NCI-H460 (cell line): ENCODE measurements around the gene CADM3. TPM values are rescaled to one million over a fixed set of nuclear protein-coding genes. Genes with fewer than 3 reads are reported as not detected.
A peak's percentile ranks its signal among the peaks of the same experiment; 100 is the strongest.

Experiments used
- DNase-seq: peaks from one replicate; pipeline ENCODE4 v3.0.0-alpha.2; 2016; ENCODE audit warnings: low read depth; ENCODE audit errors: extremely low read depth
- total RNA-seq: library from RNA; depleted of rRNA; stranded (reverse); fragments of >200 nt; shearing (Covaris generic); gene quantifications from 2 replicates; pipeline ENCODE4 v1.2.3, GENCODE V29; 2014

CADM3 gene
- total RNA-seq, 1 experiment from 2014 or later = not detected

DNA sequence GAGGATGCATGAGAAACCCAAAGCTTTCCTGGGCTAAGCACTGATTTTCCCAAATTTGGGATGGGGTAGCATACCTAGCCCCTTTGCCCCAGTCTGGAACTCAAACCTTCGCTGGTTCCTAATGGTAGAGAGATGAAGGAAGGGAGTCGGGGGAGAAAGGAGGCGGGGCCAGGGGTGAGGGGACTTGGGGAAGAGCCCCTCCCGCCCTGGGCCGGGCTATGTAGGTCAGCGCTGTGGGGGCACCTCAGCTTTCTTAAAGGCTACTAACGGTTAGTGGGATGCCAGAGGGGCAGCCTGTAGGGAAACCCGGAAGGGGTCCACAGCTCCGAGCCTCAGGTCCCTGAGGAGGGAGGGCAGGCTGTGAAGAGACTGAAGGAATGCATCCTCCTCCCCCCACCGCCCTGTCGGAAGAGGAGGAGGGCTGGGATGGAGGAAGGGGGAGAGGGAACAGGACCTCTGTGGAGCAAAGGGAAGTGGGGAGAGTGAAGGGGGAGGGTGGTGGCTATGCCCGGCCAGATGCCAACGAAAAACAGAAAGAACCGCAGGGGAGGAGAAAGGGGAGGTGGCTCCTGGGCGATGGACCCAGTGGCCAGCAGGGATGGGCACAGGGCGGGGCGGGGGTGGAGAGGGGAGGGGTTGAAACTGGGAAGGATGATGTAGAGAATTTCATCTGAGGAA is 1.3 kb downstream of the CADM3 start:
- no peak for DNase-seq

DNA sequence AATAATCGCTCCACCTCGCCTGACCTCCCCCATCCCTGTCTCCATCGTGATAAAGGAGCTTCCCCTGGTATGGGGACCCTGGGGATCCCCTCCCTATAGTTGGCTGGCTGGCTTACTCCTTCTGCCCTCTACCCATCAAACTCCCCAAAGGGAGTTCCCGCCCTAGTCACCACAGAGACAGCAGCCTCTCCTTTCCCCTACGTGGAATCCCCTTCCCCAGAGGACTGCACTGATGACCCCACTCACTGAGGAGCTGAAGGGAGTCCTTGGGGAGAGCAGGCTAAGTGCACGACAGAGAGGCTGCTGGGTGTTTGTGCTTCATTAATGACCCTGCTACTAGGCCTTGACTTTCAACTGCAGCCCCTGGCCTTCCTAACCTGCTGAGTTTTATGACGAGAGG is 1.9 kb downstream of the CADM3 start:
- no peak for DNase-seq

DNA sequence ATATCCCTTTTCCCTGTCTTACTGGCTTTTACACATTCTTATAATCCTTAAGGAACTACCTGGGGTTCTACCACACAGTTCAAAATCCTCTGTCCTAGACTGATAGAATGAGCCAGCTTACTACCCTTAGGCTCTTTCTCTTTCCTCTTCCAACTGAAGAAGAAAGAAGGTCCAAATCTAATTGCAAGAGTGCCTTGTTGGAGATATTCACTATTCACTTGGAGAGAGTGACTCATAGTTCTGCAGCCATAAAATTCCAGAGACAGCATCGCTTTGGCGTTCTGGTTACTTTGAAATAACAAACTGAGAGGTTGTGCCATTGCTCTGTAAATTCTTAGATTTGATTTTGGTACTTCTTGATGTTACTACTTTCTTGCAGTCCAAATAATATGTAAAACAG is 4.2 kb downstream of the CADM3 start:
- no peak for DNase-seq

DNA sequence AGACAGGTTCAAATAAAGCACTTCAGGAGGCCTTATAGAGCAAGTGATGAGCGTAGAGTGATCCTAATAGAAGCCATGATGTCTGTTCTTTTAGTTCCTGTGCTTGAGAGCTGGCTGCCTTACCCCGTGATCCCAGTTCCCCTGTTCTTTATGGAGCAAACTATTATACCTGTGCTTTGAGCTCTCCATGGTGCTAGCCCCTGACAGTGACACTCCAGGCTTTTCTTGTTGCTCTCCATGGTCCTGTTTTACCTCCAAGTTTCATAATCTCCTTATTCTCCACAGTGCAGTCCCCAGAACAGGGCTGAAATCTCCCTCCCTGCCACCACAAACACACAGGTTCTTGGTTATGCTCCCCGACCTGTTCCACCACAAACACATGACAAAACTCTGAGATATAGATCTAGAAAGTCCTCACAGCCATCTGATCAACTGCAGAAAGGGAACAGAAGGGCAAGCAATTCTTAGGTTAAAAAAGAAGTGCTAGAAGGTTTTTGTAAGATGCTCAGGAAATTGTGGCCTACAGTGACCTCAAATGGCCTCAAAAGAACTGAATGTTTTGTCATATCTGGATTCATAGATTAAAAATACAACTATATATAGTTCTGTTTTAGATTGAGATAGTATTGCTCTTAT is 6.0 kb downstream of the CADM3 start:
- DNase-seq = peak; percentile 84

DNA sequence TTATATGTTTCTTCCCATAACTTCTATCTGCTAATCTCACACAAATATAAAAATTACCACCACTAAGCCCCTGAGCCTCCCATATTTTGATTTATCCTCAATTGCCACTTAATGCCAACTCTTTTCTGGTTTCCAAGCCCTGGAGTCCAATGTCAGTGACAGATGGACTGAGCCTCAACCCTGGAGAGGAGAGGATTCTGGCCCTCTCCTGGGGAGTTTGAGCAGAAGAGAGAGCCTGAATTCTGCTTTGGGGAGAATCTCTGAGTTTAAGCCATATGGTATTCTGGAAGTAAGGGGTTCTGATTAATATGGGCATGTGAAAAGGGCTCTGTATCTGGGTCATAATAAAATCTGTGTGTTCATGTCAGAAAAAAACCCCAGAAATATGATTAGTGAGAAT is 8.5 kb downstream of the CADM3 start:
- no peak for DNase-seq

DNA sequence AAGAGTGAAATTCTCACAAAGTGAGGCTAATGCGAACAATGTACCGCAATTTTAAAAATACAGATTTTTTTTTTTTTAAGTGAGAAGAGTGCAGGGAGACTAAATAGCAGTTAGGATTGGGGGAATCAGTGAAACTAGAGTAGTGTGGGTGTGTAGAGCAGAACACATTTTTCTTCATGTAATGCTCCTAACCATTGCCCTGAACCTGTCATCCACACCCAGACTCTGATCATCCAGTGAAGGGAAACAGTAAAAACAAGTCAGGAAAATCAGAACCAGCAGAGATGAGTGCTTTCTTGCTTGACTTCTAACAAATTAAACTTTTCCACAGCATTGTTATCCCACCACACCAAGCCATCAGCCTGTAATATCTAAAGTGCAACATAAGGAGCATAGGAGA is 9.1 kb downstream of the CADM3 start:
- DNase-seq = no peak

DNA sequence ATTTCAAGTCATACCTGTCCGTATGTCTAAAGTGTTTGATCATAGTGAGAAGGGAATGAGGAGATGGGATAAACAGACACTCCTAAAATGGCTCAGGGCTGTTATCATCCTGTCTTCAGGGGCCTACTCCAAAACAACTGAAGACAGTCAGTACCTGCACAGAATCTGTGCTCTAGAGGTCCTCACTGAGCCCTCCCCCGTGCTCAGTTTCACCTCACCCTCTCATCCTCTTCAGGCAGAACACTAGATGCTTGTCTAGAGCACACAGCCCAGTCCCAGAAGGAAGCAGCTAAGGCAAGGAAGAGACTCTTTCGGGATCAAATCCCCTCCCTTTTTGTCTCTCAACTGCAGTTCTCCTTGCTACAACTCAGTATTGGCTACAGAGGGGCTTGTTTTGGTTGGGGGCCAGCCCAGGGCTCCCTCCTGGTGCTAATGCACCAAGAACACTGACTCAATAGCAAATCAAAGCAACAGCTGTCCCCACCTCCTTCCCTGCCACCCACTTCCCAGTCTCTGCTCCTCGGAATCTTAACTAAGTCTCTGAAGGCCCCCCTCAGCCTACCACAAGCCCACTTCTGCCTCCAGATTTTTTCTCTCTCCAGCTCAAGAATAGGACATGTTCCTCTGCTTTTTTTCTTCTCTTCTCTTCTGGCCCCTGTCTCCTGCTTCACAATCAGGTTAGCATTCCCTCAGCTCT is 10.1 kb downstream of the CADM3 start:
- DNase-seq = no peak

DNA sequence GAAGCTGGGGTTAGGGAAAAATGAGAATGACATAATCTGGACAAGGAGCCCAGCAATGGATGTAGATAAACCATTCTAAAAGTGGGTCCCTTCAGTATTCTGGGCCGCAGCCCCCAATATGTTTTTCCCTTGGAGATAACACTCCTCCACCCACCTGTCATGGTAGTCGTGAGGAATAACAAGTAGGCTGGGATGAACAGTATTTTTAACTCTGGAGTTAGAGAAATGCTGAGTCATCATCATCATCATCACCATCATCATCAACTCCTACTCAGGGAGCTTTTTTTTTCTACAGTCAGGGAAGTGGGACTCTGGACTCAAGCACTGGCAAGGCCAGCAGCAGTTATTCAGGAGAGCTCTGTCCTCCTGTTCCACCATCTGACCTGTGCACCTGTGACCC is 12.8 kb downstream of the CADM3 start:
- no peak for DNase-seq

DNA sequence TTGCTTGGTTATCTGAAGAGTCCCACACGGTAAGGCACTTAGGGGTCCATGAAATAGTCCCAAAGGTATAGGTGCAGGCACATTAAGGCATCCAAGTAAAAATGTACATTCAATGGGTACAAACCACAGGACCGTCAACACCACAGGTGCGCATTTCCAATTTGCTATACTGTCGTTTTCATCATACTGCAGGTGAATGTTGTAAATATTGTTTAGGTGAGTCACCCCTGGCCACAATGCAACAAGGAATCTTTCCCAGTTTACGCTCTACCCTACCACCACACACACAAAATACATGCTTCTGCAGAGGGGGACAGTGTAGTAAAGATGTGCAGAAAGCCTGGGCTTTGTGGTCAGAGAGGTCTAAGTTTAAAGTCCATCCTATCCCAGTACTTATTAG is 13.7 kb downstream of the CADM3 start:
- DNase-seq = no peak

DNA sequence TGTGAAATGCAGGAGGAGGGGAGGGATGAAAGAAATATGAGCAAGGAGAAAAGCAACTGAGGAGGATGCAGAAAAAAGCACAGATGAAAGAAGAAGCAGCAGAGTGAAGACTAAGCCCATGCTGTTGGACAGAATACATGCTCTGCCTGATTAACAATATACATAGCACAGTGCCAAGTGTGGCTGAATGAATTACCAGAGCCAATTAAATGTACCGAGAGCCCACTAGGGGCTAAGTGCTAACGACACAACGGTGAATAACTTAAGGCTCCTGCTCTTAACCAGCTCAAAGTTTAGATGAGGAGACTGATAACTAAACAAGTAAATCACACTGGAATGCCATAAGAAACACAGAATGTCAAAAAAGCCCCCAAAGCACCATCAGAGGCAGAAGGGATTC is 15.6 kb downstream of the CADM3 start:
- DNase-seq = no peak

DNA sequence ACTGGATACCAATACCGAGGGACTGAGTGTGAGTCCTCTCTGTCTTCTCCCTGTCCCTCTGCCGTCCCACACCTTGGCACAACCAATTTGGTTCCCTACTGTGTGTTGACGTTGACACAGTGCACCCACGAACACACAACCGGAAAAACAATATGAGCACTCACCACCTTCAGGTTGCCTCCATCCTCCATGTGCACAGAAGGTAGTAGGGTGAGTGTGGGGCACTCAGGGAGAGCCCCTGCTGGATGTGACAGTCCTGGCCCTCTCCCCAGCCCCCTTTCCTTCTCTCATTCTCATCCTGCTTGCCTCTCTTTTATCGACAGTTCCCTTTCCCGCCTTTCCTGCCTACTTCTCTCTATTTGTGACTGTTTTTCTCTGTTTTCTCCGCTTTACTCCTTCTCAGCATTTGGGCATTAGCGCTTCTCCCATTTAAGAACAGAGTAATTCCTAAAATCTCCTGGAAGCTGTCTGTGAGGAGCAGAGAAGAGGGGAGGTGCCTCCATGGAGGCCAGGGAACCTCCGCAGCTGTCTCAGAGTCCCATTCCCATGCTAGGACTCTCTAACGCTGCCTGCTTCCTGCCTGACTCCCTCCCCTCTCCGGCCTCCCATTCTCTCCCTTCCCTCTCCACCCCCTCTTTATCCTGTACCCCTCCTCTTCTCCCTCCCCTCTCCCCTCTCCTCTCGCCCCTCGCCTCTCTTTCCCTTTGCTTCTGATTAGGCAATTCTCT is 16.4 kb downstream of the CADM3 start:
- DNase-seq = no peak

DNA sequence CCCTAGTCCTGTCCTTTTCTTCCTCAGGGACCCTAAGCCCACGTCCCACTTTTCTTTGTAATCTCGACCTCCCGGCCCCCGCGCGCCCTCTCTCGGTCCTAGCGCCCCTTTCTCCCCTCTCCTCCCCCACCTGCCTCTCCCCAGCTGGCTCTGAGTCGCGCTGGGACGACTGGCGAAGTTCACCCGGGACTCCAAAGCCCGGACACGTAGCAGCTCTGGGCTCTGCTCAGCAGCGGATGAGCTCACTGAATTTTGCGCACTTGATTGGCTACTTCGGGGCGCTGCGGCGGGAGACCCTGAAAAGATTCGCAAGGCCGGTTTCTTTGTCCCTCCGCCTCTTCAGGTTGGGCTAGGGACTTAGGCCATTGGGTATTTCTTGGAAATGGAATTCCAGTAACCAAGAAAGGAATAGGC is 17.0 kb downstream of the CADM3 start:
- peak; percentile 9 for DNase-seq

DNA sequence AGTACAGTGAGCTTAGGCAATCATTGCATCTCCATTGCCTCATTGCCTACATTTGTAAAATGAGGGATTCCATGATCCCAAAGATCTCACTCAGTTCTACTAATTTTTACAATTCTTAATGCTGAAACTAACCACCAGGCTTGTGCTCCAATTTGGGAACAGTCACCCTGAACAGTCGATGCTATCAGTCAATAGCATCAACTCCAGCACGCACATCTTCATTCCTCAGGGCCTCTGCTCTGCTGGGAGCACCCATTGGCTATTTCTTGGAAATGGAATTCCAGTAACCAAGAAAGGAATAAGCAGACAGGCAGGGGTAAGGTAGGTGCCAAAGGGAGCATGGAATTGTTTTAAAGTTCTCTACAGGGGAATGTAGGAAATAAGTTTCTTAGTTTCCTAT is 19.0 kb downstream of the CADM3 start:
- DNase-seq = no peak

DNA sequence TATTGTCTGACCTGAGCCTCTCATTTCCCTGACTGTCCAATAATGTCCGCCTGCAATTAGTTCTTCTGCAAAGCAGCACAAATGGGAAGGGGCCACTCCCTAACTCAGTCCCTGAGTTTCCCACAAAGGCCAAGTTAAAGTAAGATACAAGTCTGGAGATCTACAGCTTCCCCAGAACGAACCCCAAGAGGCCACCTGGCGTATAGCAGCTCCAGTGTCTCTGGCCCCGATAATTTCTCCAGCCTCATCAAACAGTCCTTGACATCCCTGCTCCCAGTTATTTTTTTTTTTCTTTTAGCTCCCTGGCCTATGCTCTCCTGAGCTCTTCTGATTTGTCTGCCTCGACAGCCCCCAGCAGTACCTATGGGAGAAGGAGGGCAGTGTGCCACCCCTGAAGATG is 25.1 kb downstream of the CADM3 start:
- DNase-seq = no peak

DNA sequence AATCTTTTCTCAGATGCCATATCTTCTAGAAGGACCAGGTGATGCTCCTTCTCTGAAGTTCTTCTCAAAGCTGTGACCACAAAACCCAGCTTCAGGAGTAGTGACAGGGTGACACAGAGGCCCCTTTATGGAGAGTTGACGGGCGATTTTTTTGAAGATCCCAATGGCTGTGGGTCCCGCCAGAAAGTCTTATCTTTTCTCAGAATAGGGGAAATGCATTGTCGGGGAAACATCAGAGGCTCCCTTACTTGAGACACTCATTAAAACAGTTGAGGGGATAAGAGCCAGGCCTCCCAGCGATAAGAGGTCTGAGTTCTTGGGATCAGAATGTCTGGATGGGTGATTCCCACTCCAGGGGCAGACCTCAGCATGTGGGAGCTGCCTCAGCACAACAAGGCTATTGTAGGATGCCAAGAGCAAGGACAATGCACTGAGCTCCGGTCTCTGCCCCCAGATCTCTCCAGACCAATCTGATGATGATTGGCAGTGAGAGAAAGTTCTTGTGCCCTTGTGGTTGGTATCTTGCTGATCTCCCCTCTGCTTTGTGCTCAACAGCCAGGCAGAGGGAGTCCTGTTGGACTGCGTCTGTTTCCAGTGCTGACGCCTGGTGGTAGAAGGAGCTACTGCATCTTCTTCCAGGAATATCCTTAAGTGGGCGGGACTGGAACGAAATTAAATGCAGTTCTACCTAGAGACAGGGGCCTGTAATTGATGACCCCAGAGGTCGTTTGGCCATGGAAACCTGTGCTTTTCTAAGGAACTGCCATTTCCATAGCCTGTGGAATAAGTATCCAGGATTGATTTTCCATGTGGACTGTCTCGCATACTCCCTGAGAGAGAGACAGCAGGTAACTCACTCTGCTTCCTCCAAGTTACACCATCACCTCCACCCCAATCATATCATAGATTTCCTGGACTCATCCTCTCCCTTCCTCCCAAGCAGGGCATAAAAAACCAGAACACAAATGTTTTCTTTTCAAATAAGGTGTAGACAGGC is 26.4 kb downstream of the CADM3 start:
- DNase-seq = peak; percentile 73

DNA sequence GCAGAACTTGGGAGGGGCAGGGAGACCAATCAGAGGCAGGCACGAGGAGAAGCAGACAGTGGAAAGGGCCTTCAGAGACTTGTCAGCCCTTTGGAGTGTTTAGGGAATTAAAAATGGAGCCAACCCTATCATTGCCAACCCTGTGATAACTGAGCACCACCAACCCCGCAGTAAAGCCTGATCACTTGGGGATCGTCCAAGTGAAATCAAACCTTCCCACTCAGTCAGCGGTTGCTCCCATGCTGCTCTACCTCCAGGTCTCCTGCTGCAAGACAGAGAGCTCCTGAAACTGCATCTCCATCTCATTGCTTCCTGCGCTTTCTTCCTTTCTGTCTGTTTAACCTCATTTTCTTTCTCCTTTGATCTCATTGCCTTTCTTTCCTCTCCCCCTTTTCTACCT is 28.5 kb downstream of the CADM3 start:
- no peak for DNase-seq

DNA sequence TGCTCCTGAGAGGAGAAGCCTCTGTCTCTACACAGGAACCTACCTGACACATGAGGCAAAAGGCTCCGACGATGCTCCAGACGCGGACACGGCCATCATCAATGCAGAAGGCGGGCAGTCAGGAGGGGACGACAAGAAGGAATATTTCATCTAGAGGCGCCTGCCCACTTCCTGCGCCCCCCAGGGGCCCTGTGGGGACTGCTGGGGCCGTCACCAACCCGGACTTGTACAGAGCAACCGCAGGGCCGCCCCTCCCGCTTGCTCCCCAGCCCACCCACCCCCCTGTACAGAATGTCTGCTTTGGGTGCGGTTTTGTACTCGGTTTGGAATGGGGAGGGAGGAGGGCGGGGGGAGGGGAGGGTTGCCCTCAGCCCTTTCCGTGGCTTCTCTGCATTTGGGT is 29.4 kb downstream of the CADM3 start:
- DNase-seq = no peak

DNA sequence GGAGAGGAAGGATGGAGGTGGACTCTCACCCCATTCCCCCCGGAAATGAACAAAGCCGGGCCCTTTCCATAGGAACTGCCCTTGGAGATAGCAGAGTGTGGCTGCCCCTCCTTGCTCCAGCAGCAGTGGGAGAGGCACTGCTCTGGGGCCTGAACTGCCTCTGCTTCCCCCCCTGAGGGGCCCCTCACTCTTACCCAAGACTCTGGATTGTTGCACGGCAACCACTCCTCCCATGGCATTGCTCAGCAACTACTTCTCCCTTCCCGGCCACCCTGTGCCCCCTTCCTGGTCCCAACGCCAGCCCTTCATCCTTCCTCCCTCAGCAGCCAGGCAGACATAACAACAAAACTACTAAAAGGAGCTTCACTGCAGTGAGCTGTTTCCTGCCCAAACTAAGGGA is 30.2 kb downstream of the CADM3 start:
- DNase-seq = no peak

DNA sequence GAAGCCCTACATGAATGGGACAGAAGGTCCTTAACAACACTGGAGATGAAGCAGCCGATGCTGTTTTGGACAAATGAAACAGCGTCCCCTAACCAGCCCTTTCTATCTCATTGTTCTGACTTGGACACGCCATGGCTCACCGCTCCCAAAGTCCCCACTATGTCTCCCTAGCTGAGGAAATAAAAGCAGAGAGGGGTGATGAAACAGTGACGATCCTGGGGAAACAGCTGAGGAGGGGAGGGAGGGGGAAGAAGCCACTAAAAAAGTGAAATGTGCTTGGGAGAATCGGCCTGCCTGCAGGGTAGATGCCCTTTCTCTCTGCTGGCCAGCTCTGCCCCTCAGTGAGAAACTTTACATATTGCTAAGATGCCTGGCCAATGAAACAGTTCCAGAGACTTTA is 32.2 kb downstream of the CADM3 start:
- no peak for DNase-seq
